PC-3 (cell line): Measurements from ENCODE around the gene PAQR4. TPM values are rescaled to one million over a fixed set of nuclear protein-coding genes. Genes with fewer than 3 reads are reported as not detected.

Source experiments
- ATAC-seq: fragments of 200-7000 bp; cut with Tn5 transposase; 2 replicates; pipeline ENCODE4 v1.9.1; 2020; ENCODE audit warnings: mild to moderate bottlenecking, moderate library complexity
- BruUV-seq: library from RNA; stranded (reverse); fragments of 400-500 nt; replicated peaks from 2 replicates; lab custom pipeline; 2021; lab: Mats Ljungman, UMichigan
- CTCF ChIA-PET: fragments of 300-600 bp; sonication (Branson Sonifier 250); formaldehyde crosslinking; loops from one replicate; lab custom pipeline; 2022; ENCODE audit warnings: antibody characterized with exemption; lab: Charles Lee
- POLR2A ChIA-PET: fragments of 300-600 bp; sonication (Branson Sonifier 250); formaldehyde crosslinking; loops from one replicate; lab custom pipeline; 2022; ENCODE audit warnings: antibody characterized with exemption; ENCODE audit not compliant: unreplicated experiment; lab: Charles Lee
- DNase-seq: peaks from one replicate; pipeline ENCODE4 v3.0.0-alpha.2; 2015
- H2AFZ ChIP-seq: fragments of 300-600 bp; sonication (generic); 2 replicates; pipeline ENCODE4 v1.6.0; 2016; ENCODE audit warnings: antibody characterized with exemption, low read length
- H3F3A ChIP-seq: fragments of 300-600 bp; sonication (generic); one replicate; pipeline ENCODE4 v1.6.0; 2017; ENCODE audit warnings: antibody characterized with exemption, low read length, control low read depth, mild to moderate bottlenecking; ENCODE audit not compliant: unreplicated experiment
- H3K27ac ChIP-seq: fragments of 300-600 bp; sonication (generic); 2 replicates; pipeline ENCODE4 v1.5.1; 2016; ENCODE audit warnings: mild to moderate bottlenecking, low read length
- H3K27me3 ChIP-seq: fragments of 300-600 bp; sonication (generic); 2 replicates; pipeline ENCODE4 v1.6.1; 2016; ENCODE audit warnings: low read length, mixed read lengths
- H3K36me3 ChIP-seq: fragments of 300-600 bp; sonication (generic); 2 replicates; pipeline ENCODE4 v1.6.1; 2016; ENCODE audit warnings: low read depth, mixed run types, low read length, mixed read lengths
- H3K4me1 ChIP-seq: fragments of 300-600 bp; sonication (generic); 2 replicates; pipeline ENCODE4 v1.5.1; 2016; ENCODE audit warnings: low read length; ENCODE audit not compliant: insufficient read depth
- H3K4me2 ChIP-seq: fragments of 300-600 bp; sonication (generic); 2 replicates; pipeline ENCODE4 v1.6.0; 2016; ENCODE audit warnings: low read length
- H3K4me3 ChIP-seq: fragments of 300-600 bp; sonication (generic); 2 replicates; pipeline ENCODE4 v1.5.1; 2016; ENCODE audit warnings: mild to moderate bottlenecking, low read length, mixed read lengths
- H3K79me2 ChIP-seq: fragments of 300-600 bp; sonication (generic); 2 replicates; pipeline ENCODE4 v1.6.1; 2017; ENCODE audit warnings: low read length, mixed read lengths
- H3K9ac ChIP-seq: fragments of 300-600 bp; sonication (generic); 2 replicates; pipeline ENCODE4 v1.6.0; 2016; ENCODE audit warnings: mild to moderate bottlenecking, low read length
- H3K9me2 ChIP-seq: fragments of 300-600 bp; sonication (generic); replicated peaks from 2 replicates; pipeline ENCODE4 v1.6.1; 2016; ENCODE audit warnings: mixed run types, low read length, mixed read lengths
- H3K9me3 ChIP-seq: fragments of 300-600 bp; sonication (generic); 2 replicates; pipeline ENCODE4 v1.6.1; 2016; ENCODE audit warnings: low read length, mixed read lengths
- H4K20me1 ChIP-seq: fragments of 300-600 bp; sonication (generic); 2 replicates; pipeline ENCODE4 v1.6.1; 2016; ENCODE audit warnings: low read length, mixed read lengths
- EZH2 ChIP-seq: fragments of 300-600 bp; sonication (generic); IDR thresholded peaks from one replicate; pipeline ENCODE4 v1.6.1; 2017; ENCODE audit warnings: antibody characterized with exemption, mild to moderate bottlenecking, low read length; ENCODE audit not compliant: unreplicated experiment
- EZH2phosphoT487 ChIP-seq: fragments of 300-600 bp; sonication (generic); IDR thresholded peaks from 2 replicates; pipeline ENCODE4 v1.6.1; 2018; ENCODE audit warnings: mild to moderate bottlenecking, antibody characterized with exemption, low read length, borderline replicate concordance
- intact Hi-C: fragments of 100-400 bp; cut with micrococcal nuclease; formaldehyde crosslinking; loops from 2 replicates; pipeline ENCODE4 v1.9.0; 2023
- total RNA-seq: library from RNA; depleted of rRNA; stranded (reverse); fragments of >200 nt; gene quantifications from 2 replicates; pipeline ENCODE4 v1.2.3, GENCODE V29; 2014
- TF ChIP-seq, protein P1 (sequence below): fragments of 300-600 bp; sonication (generic); conservative IDR thresholded peaks from 2 replicates; pipeline ENCODE4 v1.5.1; 2017; ENCODE audit warnings: antibody characterized with exemption, low read depth, mild to moderate bottlenecking, low read length

Gene PAQR4
- total RNA-seq, 1 experiment from 2014 or later, result 37.9 TPM

DNA sequence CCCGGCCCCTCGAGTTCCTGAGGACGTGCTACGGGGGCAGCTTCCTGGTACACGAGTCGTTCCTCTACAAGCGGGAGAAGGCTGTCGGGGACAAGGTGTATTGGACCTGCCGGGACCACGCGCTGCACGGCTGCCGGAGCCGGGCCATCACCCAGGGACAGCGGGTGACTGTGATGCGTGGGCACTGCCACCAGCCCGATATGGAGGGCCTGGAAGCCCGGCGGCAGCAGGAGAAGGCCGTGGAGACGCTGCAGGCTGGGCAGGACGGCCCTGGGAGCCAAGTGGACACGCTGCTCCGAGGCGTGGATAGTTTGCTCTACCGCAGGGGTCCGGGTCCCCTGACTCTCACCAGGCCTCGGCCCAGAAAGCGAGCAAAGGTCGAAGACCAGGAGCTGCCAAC lies 36.0 kb upstream of the PAQR4 start:
- Histone ChIP-seq H3K4me2 (no peak overlapping the region), H3K79me2 (no peaks in the 10 kb centered on the region), H4K20me1 (no peaks in the 10 kb centered on the region), H3F3A (no peaks in the 10 kb centered on the region), H3K4me1 (no peaks in the 10 kb centered on the region), H3K27me3 (no peaks in the 10 kb centered on the region), H3K9me3 (no peaks in the 10 kb centered on the region), H2AFZ (no peak overlapping the region), H3K9ac (no peak overlapping the region), H3K9me2 (no peaks in the 10 kb centered on the region), H3K36me3 (no peaks in the 10 kb centered on the region), H3K4me3 (no peak overlapping the region), H3K27ac (no peak overlapping the region)
- CTCF ChIA-PET, result no interaction called here
- ATAC-seq (no peak), DNase-seq (no peak)
- POLR2A ChIA-PET, result no interaction called here
- TF ChIP-seq, protein P1, sequence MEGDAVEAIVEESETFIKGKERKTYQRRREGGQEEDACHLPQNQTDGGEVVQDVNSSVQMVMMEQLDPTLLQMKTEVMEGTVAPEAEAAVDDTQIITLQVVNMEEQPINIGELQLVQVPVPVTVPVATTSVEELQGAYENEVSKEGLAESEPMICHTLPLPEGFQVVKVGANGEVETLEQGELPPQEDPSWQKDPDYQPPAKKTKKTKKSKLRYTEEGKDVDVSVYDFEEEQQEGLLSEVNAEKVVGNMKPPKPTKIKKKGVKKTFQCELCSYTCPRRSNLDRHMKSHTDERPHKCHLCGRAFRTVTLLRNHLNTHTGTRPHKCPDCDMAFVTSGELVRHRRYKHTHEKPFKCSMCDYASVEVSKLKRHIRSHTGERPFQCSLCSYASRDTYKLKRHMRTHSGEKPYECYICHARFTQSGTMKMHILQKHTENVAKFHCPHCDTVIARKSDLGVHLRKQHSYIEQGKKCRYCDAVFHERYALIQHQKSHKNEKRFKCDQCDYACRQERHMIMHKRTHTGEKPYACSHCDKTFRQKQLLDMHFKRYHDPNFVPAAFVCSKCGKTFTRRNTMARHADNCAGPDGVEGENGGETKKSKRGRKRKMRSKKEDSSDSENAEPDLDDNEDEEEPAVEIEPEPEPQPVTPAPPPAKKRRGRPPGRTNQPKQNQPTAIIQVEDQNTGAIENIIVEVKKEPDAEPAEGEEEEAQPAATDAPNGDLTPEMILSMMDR, result no peak
- TF ChIP-seq EZH2 (no peak), EZH2phosphoT487 (no peak)
- intact Hi-C loops, result no loop called here
- BruUV-seq, result no TSS peak

DNA sequence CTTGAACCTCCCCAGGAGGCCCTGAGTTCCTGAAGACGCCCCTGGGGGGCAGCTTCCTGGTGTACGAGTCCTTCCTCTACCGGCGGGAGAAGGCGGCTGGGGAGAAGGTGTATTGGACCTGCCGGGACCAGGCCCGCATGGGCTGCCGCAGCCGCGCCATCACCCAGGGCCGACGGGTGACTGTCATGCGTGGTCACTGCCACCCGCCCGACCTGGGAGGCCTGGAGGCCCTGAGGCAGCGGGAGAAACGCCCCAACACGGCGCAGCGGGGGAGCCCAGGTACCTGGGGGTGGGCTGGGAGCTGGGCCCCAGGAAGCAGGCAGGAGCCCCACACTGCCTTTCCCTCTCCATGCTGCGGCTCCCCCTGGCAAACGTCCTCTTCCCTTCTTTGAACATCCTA lies 35.4 kb upstream of the PAQR4 start:
- intact Hi-C loops, result no loop called here
- Histone ChIP-seq H2AFZ (no peak overlapping the region), H3K9me2 (no peaks in the 10 kb centered on the region), H3K4me2 (no peak overlapping the region), H3K27me3 (no peaks in the 10 kb centered on the region), H3K9me3 (no peaks in the 10 kb centered on the region), H3F3A (no peaks in the 10 kb centered on the region), H4K20me1 (no peaks in the 10 kb centered on the region), H3K79me2 (no peaks in the 10 kb centered on the region), H3K27ac (no peak overlapping the region), H3K9ac (no peak overlapping the region), H3K4me1 (no peaks in the 10 kb centered on the region), H3K36me3 (no peaks in the 10 kb centered on the region), H3K4me3 (no peak overlapping the region)
- TF ChIP-seq EZH2phosphoT487 (no peak), EZH2 (no peak)
- TF ChIP-seq, protein P1, result no peak
- no peak for DNase-seq
- ChIA-PET POLR2A (no interaction called here), CTCF (no interaction called here)
- BruUV-seq, result no TSS peak
- no peak for ATAC-seq

DNA sequence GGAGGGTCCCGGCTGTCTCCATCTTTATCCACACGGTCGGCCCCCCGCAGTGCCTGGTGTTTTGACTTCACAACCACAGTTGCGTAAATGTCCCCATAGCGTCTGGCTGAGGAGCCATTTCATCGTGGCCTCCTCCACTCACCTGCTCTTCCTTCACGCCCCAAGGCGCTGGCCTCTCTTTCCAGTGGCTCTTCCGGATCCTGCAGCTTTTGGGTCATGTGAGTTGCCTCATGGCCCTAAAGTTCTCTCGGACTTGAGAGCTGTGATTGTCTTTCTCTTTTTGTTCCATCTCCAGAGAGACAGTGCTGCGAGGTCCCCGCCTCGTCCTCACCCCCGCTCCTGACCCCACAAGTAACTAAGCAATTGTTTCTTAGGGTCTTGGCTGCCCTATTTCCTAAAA lies 34.7 kb upstream of the PAQR4 start:
- CTCF ChIA-PET, result no interaction called here
- intact Hi-C loops, result no loop called here
- Histone ChIP-seq H4K20me1 (no peaks in the 10 kb centered on the region), H3K79me2 (no peaks in the 10 kb centered on the region), H2AFZ (no peak overlapping the region), H3K36me3 (no peaks in the 10 kb centered on the region), H3F3A (no peaks in the 10 kb centered on the region), H3K27ac (no peak overlapping the region), H3K4me1 (no peaks in the 10 kb centered on the region), H3K9ac (no peak overlapping the region), H3K27me3 (no peaks in the 10 kb centered on the region), H3K4me2 (no peak overlapping the region), H3K4me3 (no peak overlapping the region), H3K9me2 (no peaks in the 10 kb centered on the region), H3K9me3 (no peaks in the 10 kb centered on the region)
- DNase-seq (no peak), ATAC-seq (no peak)
- TF ChIP-seq, protein P1, result no peak
- no peak for TF ChIP-seq EZH2phosphoT487
- no peak for TF ChIP-seq EZH2
- TSS peak; percentile 21 for BruUV-seq
- POLR2A ChIA-PET, result no interaction called here
